Trophoblast cell (in vitro differentiated cells and primary cell): ENCODE results near the gene ICA1.

Experiments used
- DNase-seq, 2 donors: peaks; one replicate each; pipeline ENCODE4 v3.0.0-alpha.2; 2016
- H2AFZ ChIP-seq: 2 replicates; pipeline ENCODE4 v1.6.1; 2013; ENCODE audit warnings: low read length, moderate library complexity, mild to moderate bottlenecking; ENCODE audit not compliant: insufficient read depth, poor library complexity
- H2AK5ac ChIP-seq: 2 replicates; pipeline ENCODE4 v1.6.1; 2013; ENCODE audit warnings: mild to moderate bottlenecking, low read length
- H2BK120ac ChIP-seq: 2 replicates; pipeline ENCODE4 v1.6.1; 2013; ENCODE audit warnings: low read length, mild to moderate bottlenecking, moderate library complexity; ENCODE audit not compliant: insufficient read depth, poor library complexity
- H2BK12ac ChIP-seq: 2 replicates; pipeline ENCODE4 v1.6.1; 2013; ENCODE audit warnings: mild to moderate bottlenecking, low read length, moderate library complexity
- H2BK5ac ChIP-seq: 2 replicates; pipeline ENCODE4 v1.6.1; 2013; ENCODE audit warnings: low read length, low read depth, moderate library complexity, mild to moderate bottlenecking; ENCODE audit not compliant: poor library complexity
- H3K14ac ChIP-seq: 2 replicates; pipeline ENCODE4 v1.6.1; 2013; ENCODE audit warnings: mild to moderate bottlenecking, low read length
- H3K18ac ChIP-seq: 2 replicates; pipeline ENCODE4 v1.6.1; 2013; ENCODE audit warnings: mild to moderate bottlenecking, low read length
- H3K23ac ChIP-seq: 2 replicates; pipeline ENCODE4 v1.6.1; 2013; ENCODE audit warnings: low read length
- H3K27ac ChIP-seq: 2 replicates; pipeline ENCODE4 v1.5.1; 2013; ENCODE audit warnings: low read depth, mild to moderate bottlenecking, inconsistent platforms, low read length, moderate library complexity
- H3K27me3 ChIP-seq: 2 replicates; pipeline ENCODE4 v1.6.1; 2013; ENCODE audit warnings: inconsistent platforms, mild to moderate bottlenecking, low read length, moderate library complexity; ENCODE audit not compliant: insufficient read depth
- H3K36me3 ChIP-seq, 2 experiments: 1 replicate in 1 of 2; 2 replicates in 1 of 2; pipeline ENCODE4 v1.6.1; 2013; ENCODE audit warnings: low read length in 2 of 2, mild to moderate bottlenecking in 2 of 2, moderate library complexity in 1 of 2; ENCODE audit not compliant: insufficient read depth in 2 of 2, control insufficient read depth in 1 of 2
- H3K4ac ChIP-seq: 2 replicates; pipeline ENCODE4 v1.6.1; 2013; ENCODE audit warnings: low read depth, mild to moderate bottlenecking, low read length, moderate library complexity
- H3K4me1 ChIP-seq, 2 experiments: 1 replicate in 1 of 2; 2 replicates in 1 of 2; pipeline ENCODE4 v1.6.1; 2013; ENCODE audit warnings: low read length in 2 of 2, mild to moderate bottlenecking in 2 of 2, moderate library complexity in 1 of 2; ENCODE audit not compliant: insufficient read depth in 2 of 2, control insufficient read depth in 1 of 2
- H3K4me2 ChIP-seq: 2 replicates; pipeline ENCODE4 v1.6.1; 2013; ENCODE audit warnings: inconsistent platforms, mild to moderate bottlenecking, low read length, moderate library complexity
- H3K4me3 ChIP-seq: 2 replicates; pipeline ENCODE4 v1.5.1; 2013; ENCODE audit warnings: mild to moderate bottlenecking, low read depth, low read length, inconsistent platforms
- H3K79me1 ChIP-seq: one replicate; pipeline ENCODE4 v1.6.1; 2013; ENCODE audit warnings: low read length
- H3K79me2 ChIP-seq: 2 replicates; pipeline ENCODE4 v1.6.1; 2013; ENCODE audit warnings: low read length, mild to moderate bottlenecking; ENCODE audit not compliant: control insufficient read depth, insufficient read depth, poor library complexity
- H3K9ac ChIP-seq: 2 replicates; pipeline ENCODE4 v1.6.1; 2013; ENCODE audit warnings: mild to moderate bottlenecking, low read length
- H3K9me3 ChIP-seq: 2 replicates; pipeline ENCODE4 v1.6.1; 2013; ENCODE audit warnings: low read depth, mild to moderate bottlenecking, control low read depth, inconsistent platforms, low read length; ENCODE audit not compliant: insufficient read depth
- H4K12ac ChIP-seq: 2 replicates; pipeline ENCODE4 v1.6.1; 2013; ENCODE audit warnings: low read depth, mild to moderate bottlenecking, low read length, moderate library complexity
- H4K8ac ChIP-seq: 2 replicates; pipeline ENCODE4 v1.6.1; 2013; ENCODE audit warnings: low read depth, mild to moderate bottlenecking, low read length, moderate library complexity
- H4K91ac ChIP-seq: one replicate; pipeline ENCODE4 v1.6.1; 2013; ENCODE audit warnings: low read depth, mild to moderate bottlenecking, low read length, moderate library complexity
- WGBS: extraction: QIAGEN DNeasy Blood & Tissue Kit; methylation state at CpG from one replicate; pipeline ENCODE4 v1.1.7; 2013; ENCODE audit warnings: missing lambda C conversion rate; ENCODE audit not compliant: insufficient read length, insufficient coverage; ENCODE audit errors: extremely low coverage; 5-methylcytosine and 5-hydroxymethylcytosine counted together

The ICA1 gene

DNA sequence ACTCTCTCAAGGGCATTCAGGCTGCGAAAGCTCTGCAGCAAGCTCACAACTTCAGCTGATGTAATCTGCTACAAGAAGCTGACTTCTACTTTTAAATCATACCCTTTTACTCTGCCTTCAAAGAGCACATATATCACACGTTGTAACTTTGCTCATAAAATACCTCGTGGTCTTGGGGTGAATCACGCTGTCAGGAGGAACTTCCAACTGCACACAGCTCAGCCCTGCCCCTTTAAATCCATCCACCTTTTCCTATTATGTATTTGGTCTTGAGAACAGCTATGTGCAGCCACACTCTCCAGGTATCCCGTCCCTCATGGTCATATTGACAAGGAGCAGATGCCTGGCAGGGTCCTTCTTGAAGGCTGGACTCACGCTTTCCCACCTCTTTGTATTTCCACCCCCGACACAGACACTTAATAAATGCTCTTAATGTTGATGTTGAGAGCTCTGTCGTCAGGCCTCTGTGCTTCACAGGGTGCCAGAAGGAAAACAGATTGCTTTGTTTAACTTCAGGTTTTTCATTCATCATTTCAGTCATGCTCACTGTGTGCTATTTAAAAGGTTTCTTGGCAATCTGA, 47.6 kb downstream of the ICA1 start:
- H3K27me3 ChIP-seq, result no peaks in the 10 kb centered on the region
- H3K4me3 ChIP-seq, result no peak overlapping the region
- no peaks in the 10 kb centered on the region for H3K36me3 ChIP-seq
- no peak overlapping the region for H2BK120ac ChIP-seq
- H3K27ac ChIP-seq, result no peak overlapping the region
- no peak overlapping the region for H3K4ac ChIP-seq
- no peak overlapping the region for H3K18ac ChIP-seq
- H3K79me2 ChIP-seq, result no peaks in the 10 kb centered on the region
- no peaks in the 10 kb centered on the region for H3K9me3 ChIP-seq
- no peak overlapping the region for H3K4me2 ChIP-seq
- H4K12ac ChIP-seq, result no peak overlapping the region
- no CpG with 5 or more reads among the region's 8 CpGs for WGBS
- no peak overlapping the region for H2BK12ac ChIP-seq
- H2AFZ ChIP-seq, result no peak overlapping the region
- no peak overlapping the region for H2BK5ac ChIP-seq
- H3K23ac ChIP-seq, result no peak overlapping the region
- H4K8ac ChIP-seq, result no peak overlapping the region
- no peak for DNase-seq
- H3K14ac ChIP-seq, result no peak overlapping the region
- no peak overlapping the region for H3K9ac ChIP-seq
- no peaks in the 10 kb centered on the region for H3K79me1 ChIP-seq
- H4K91ac ChIP-seq, result no peak overlapping the region
- H3K4me1 ChIP-seq, result peaks cover 6 to 9% of the 10 kb centered on the region in 2 experiments
- H2AK5ac ChIP-seq, result no peak overlapping the region

DNA sequence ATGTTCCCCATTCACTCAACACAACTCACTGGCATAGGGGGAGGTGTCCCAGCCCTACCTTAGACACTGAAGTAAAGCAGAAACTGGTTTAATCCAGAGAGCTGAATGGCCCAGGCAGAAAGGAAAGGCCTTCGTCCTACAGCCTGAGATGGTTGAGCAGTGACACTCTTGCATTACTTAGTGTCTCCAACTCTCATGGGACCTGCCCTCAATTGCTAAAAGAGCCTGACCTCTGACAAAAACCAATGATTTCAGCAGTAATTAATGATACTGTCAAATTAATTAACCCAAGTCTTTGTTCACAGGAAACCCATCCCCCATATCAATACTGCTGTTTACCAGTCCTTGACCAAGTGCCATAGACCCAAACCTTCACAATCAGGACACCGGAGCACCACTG, 48.6 kb downstream of the ICA1 start:
- Histone ChIP-seq H3K4me3 (no peak overlapping the region), H4K8ac (no peak overlapping the region), H2BK120ac (no peak overlapping the region), H2AFZ (no peak overlapping the region), H3K4me1 (peaks cover 6 to 11% of the 10 kb centered on the region in 2 experiments), H3K27me3 (no peaks in the 10 kb centered on the region), H4K12ac (no peak overlapping the region), H3K4ac (no peak overlapping the region), H3K23ac (no peak overlapping the region), H2BK12ac (no peak overlapping the region), H3K4me2 (no peak overlapping the region), H3K79me1 (no peaks in the 10 kb centered on the region), H3K14ac (no peak overlapping the region), H3K27ac (no peak overlapping the region), H3K9me3 (no peaks in the 10 kb centered on the region), H2BK5ac (no peak overlapping the region), H3K36me3 (no peaks in the 10 kb centered on the region), H2AK5ac (no peak overlapping the region), H3K79me2 (no peaks in the 10 kb centered on the region), H4K91ac (no peak overlapping the region), H3K18ac (no peak overlapping the region), H3K9ac (no peak overlapping the region)
- DNase-seq, result no peak
- no CpG with 5 or more reads among the region's 2 CpGs for WGBS

DNA sequence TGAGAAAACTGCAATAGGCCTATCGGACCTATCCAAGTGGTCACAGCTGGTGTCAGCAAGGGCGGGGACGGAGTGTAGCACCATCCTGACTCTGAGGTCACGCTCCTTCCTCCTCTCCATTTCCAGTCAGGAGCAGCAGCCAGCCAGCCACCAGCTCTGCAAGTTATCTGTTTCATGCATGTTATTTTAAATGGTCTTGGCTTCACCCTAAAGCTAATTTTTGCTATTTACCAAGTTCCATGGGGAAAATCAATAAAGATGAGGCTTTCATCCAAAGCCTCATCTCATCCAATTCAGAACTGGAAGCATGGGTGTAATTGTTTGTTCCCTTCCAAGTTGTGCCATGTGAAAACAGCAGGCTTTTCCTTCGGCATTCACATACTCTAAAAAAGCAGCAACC, 49.3 kb downstream of the ICA1 start:
- no peaks in the 10 kb centered on the region for H3K79me2 ChIP-seq
- no peak overlapping the region for H4K91ac ChIP-seq
- no peaks in the 10 kb centered on the region for H3K79me1 ChIP-seq
- no peak overlapping the region for H2BK12ac ChIP-seq
- no peak overlapping the region for H3K4me3 ChIP-seq
- no peaks in the 10 kb centered on the region for H3K36me3 ChIP-seq
- no peak overlapping the region for H3K14ac ChIP-seq
- no peak overlapping the region for H3K27ac ChIP-seq
- H2AFZ ChIP-seq, result no peak overlapping the region
- H3K4me1 ChIP-seq, result peaks cover 6 to 11% of the 10 kb centered on the region in 2 experiments
- H3K9me3 ChIP-seq, result no peaks in the 10 kb centered on the region
- H2BK120ac ChIP-seq, result no peak overlapping the region
- H3K4me2 ChIP-seq, result no peak overlapping the region
- no peak overlapping the region for H4K8ac ChIP-seq
- H2BK5ac ChIP-seq, result no peak overlapping the region
- DNase-seq, result no peak
- no peak overlapping the region for H3K9ac ChIP-seq
- no peaks in the 10 kb centered on the region for H3K27me3 ChIP-seq
- no CpG with 5 or more reads among the region's 5 CpGs for whole genome bisulfite sequencing
- no peak overlapping the region for H2AK5ac ChIP-seq
- no peak overlapping the region for H3K23ac ChIP-seq
- H4K12ac ChIP-seq, result no peak overlapping the region
- no peak overlapping the region for H3K18ac ChIP-seq
- no peak overlapping the region for H3K4ac ChIP-seq

DNA sequence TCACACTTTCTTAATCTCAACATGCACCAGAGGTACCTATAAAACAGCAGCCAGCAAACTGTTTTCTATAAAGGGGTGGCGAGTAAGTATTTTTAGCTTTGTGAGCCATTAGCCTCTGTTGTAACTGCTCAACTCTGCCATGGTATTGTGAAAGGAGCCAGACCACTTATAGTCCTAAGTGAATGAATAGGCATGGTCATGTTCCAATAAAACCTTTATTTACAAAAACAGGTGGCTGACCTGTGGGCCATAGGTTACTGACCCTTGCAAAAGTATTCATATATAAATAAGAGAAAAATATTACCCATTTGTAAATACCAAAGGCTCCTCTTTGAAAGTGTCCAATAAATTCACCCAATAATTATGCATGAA, 50.3 kb downstream of the ICA1 start:
- no peak overlapping the region for H2BK5ac ChIP-seq
- H2AFZ ChIP-seq, result no peak overlapping the region
- no peaks in the 10 kb centered on the region for H3K9me3 ChIP-seq

More for the DNA sequence above, 50.3 kb downstream of the ICA1 start:
- Histone ChIP-seq H3K36me3 (no peaks in the 10 kb centered on the region), H3K4ac (no peak overlapping the region), H3K18ac (no peak overlapping the region), H3K27ac (no peak overlapping the region), H3K4me2 (no peak overlapping the region), H4K12ac (no peak overlapping the region), H2AK5ac (no peak overlapping the region), H2BK120ac (no peak overlapping the region), H3K79me2 (no peaks in the 10 kb centered on the region), H3K79me1 (no peaks in the 10 kb centered on the region), H4K8ac (no peak overlapping the region), H2BK12ac (no peak overlapping the region), H3K9ac (no peak overlapping the region), H4K91ac (no peak overlapping the region), H3K27me3 (no peaks in the 10 kb centered on the region), H3K4me3 (no peak overlapping the region), H3K14ac (no peak overlapping the region), H3K4me1 (peaks cover 6 to 11% of the 10 kb centered on the region in 2 experiments), H3K23ac (no peak overlapping the region)
- no CpG with 5 or more reads among the region's 1 CpG for WGBS
- DNase-seq, result no peak
